AG10803 (cell line): ENCODE measurements around the gene ENTPD6.

Source experiments
- DNase-seq: peaks from one replicate; pipeline ENCODE4 v3.0.0; 2010; ENCODE audit warnings: low read depth
- H3K4me3 ChIP-seq: 2 replicates; pipeline ENCODE4 v1.5.1; 2011; ENCODE audit warnings: mild to moderate bottlenecking, low read length, control low read depth
- CTCF ChIP-seq: conservative IDR thresholded peaks from 2 replicates; pipeline ENCODE4 v1.5.1; 2011; ENCODE audit warnings: mild to moderate bottlenecking, low read length, control low read depth, inconsistent platforms

ENTPD6 gene

GRCh38 chr20:25209400-25209799 lies 13.9 kb downstream of the ENTPD6 start:
- no peak for TF ChIP-seq CTCF

GRCh38 chr20:25209911-25210310 lies 14.4 kb downstream of the ENTPD6 start:
- TF ChIP-seq CTCF: no peak
- no peak overlapping the region for H3K4me3 ChIP-seq
- no peak for DNase-seq

More at GRCh38 chr20:25209400-25209799, 13.9 kb downstream of the ENTPD6 start:
- no peak overlapping the region for H3K4me3 ChIP-seq
- no peak for DNase-seq

GRCh38 chr20:25211273-25211672 lies 15.8 kb downstream of the ENTPD6 start:
- no peak overlapping the region for H3K4me3 ChIP-seq
- no peak for TF ChIP-seq CTCF
- no peak for DNase-seq

- H3K4me3 ChIP-seq: no peak overlapping the region
- no peak for TF ChIP-seq CTCF
- DNase-seq: no peak
Measured at GRCh38 chr20:25212242-25212641, 16.7 kb downstream of the ENTPD6 start.

- no peak for TF ChIP-seq CTCF
- no peak overlapping the region for H3K4me3 ChIP-seq
- DNase-seq: no peak
Measured at GRCh38 chr20:25213566-25214425, 18.3 kb downstream of the ENTPD6 start.

GRCh38 chr20:25214426-25214790 lies 18.9 kb downstream of the ENTPD6 start:
- no peak overlapping the region for H3K4me3 ChIP-seq
- no peak for DNase-seq
- TF ChIP-seq CTCF: no peak

- no peak overlapping the region for H3K4me3 ChIP-seq
- DNase-seq: no peak
- no peak for TF ChIP-seq CTCF
Measured at GRCh38 chr20:25214819-25215218, 19.3 kb downstream of the ENTPD6 start.
